Testis (tissue), 2 donors: Measurements from ENCODE around the gene S100A1.

Experiments used
- POLR2A ChIP-seq: fragments of 450-650 bp; IDR thresholded peaks from one replicate; pipeline ENCODE4 v1.6.1; 2017; ENCODE audit warnings: antibody characterized with exemption, mild to moderate bottlenecking, moderate library complexity
- TF ChIP-seq, protein P1 (sequence below), 3 experiments: fragments of 450-650 bp in 2 of 3; fragments of 200-600 bp in 1 of 3; sonication (generic) in 1 of 3; IDR thresholded peaks; one replicate each; pipeline ENCODE4 v1.5.1; 2016 to 2019; ENCODE audit warnings: antibody characterized with exemption in 3 of 3, mild to moderate bottlenecking in 2 of 3, moderate library complexity in 1 of 3

DNA sequence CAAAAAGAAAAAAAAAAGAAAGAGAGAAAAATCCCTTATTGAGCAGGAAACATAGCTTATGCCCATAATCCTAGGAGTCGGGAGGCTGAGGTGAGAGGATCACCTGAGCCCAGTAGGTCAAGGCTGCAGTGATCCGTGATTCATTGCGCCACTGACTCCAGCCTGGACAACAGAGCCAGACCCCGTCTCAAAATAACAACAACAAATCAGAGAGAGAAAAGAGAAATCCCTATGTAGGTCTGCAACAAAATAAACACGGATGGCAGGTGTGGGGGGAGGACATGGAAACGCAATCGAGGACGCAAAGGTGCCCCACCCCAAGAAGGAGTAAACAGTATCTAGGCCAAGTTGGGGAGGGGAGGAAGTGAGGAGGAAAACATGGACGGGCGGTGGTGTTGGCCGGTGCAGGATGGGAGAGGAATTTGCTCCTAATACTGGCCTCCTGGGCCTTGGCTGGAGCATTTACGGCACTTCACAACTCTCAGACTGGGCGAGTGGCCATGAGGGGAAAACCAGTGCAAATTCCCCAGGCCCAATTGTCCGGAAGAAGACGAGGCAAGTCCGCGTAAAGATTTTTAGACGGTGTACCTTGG, 5.0 kb downstream of the S100A1 start:
- TF ChIP-seq, protein P1, sequence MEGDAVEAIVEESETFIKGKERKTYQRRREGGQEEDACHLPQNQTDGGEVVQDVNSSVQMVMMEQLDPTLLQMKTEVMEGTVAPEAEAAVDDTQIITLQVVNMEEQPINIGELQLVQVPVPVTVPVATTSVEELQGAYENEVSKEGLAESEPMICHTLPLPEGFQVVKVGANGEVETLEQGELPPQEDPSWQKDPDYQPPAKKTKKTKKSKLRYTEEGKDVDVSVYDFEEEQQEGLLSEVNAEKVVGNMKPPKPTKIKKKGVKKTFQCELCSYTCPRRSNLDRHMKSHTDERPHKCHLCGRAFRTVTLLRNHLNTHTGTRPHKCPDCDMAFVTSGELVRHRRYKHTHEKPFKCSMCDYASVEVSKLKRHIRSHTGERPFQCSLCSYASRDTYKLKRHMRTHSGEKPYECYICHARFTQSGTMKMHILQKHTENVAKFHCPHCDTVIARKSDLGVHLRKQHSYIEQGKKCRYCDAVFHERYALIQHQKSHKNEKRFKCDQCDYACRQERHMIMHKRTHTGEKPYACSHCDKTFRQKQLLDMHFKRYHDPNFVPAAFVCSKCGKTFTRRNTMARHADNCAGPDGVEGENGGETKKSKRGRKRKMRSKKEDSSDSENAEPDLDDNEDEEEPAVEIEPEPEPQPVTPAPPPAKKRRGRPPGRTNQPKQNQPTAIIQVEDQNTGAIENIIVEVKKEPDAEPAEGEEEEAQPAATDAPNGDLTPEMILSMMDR (IDR thresholded peaks at IDR 0.05): no peak
- no peak for TF ChIP-seq POLR2A
